Keratinocyte (primary cell): ENCODE data around the gene HSPBP1. TPM values are rescaled to one million over a fixed set of nuclear protein-coding genes. Genes with fewer than 3 reads are reported as not detected.

Source experiments
- DNase-seq: peaks from one replicate; pipeline ENCODE4 v3.0.0-alpha.2; 2011; ENCODE audit warnings: low read depth, missing footprints, low spot score
- FAIRE-seq: peaks from 2 replicates; lab custom pipeline; 2011; peaks lifted over from hg19 to GRCh38; lab: Jason Lieb, UNC
- H2AFZ ChIP-seq: 2 replicates; pipeline ENCODE4 v1.6.0; 2012; ENCODE audit warnings: low read length, control low read depth, inconsistent platforms; ENCODE audit not compliant: control insufficient read depth
- H3K27ac ChIP-seq: 2 replicates; pipeline ENCODE4 v1.5.1; 2011; ENCODE audit warnings: low read length; ENCODE audit not compliant: control insufficient read depth, insufficient read depth
- H3K27me3 ChIP-seq: 3 replicates; pipeline ENCODE4 v1.6.0; 2011; ENCODE audit warnings: low read length; ENCODE audit not compliant: control insufficient read depth, insufficient read depth; ENCODE audit errors: extremely low read depth
- H3K36me3 ChIP-seq, 2 experiments: 2 replicates in 1 of 2; 3 replicates in 1 of 2; pipeline ENCODE4 v1.5.1; 2011; ENCODE audit warnings: low read length in 2 of 2, mild to moderate bottlenecking in 1 of 2; ENCODE audit not compliant: control insufficient read depth in 2 of 2, insufficient read depth in 2 of 2; ENCODE audit errors: extremely low read depth in 1 of 2
- H3K4me1 ChIP-seq: 3 replicates; pipeline ENCODE4 v1.5.1; 2011; ENCODE audit warnings: low read length; ENCODE audit not compliant: control insufficient read depth, insufficient read depth; ENCODE audit errors: extremely low read depth
- H3K4me2 ChIP-seq: 3 replicates; pipeline ENCODE4 v1.6.0; 2011; ENCODE audit warnings: low read depth, low read length; ENCODE audit not compliant: control insufficient read depth, insufficient read depth; ENCODE audit errors: extremely low read depth
- H3K4me3 ChIP-seq, 3 experiments: fragments of 200-600 bp in 1 of 3; sonication (generic) in 1 of 3; 2 replicates in 2 of 3; 3 replicates in 1 of 3; pipeline ENCODE4 v1.5.1; 2011 to 2016; ENCODE audit warnings: low read length in 3 of 3, mild to moderate bottlenecking in 3 of 3, control low read depth in 2 of 3, inconsistent platforms in 1 of 3, low read depth in 1 of 3, mixed read lengths in 1 of 3, mixed run types in 1 of 3, moderate library complexity in 1 of 3; ENCODE audit not compliant: control insufficient read depth in 2 of 3, insufficient read depth in 2 of 3; ENCODE audit errors: extremely low read depth in 1 of 3
- H3K79me2 ChIP-seq: 2 replicates; pipeline ENCODE4 v1.6.0; 2012; ENCODE audit warnings: low read length; ENCODE audit not compliant: control insufficient read depth, insufficient read depth
- H3K9ac ChIP-seq: 3 replicates; pipeline ENCODE4 v1.6.0; 2011; ENCODE audit warnings: low read length; ENCODE audit not compliant: control insufficient read depth, insufficient read depth; ENCODE audit errors: extremely low read depth
- H3K9me1 ChIP-seq: 3 replicates; pipeline ENCODE4 v1.6.0; 2011; ENCODE audit warnings: low read length; ENCODE audit not compliant: control insufficient read depth, insufficient read depth; ENCODE audit errors: extremely low read depth
- H3K9me3 ChIP-seq: 2 replicates; pipeline ENCODE4 v1.5.1; 2012; ENCODE audit warnings: low read depth, low read length; ENCODE audit not compliant: control insufficient read depth
- H4K20me1 ChIP-seq: 3 replicates; pipeline ENCODE4 v1.6.0; 2011; ENCODE audit warnings: low read length; ENCODE audit not compliant: control insufficient read depth, insufficient read depth; ENCODE audit errors: extremely low read depth
- EZH2 ChIP-seq: IDR thresholded peaks from one replicate; pipeline ENCODE4 v1.6.1; 2012; ENCODE audit warnings: inconsistent platforms, mild to moderate bottlenecking, low read length, moderate library complexity
- dilution Hi-C: fragments of 300-500 bp; cut with MboI; formaldehyde crosslinking; loops from one replicate; pipeline ENCODE4 v1.7.0; 2020; ENCODE audit warnings: low sequenced_read_pairs; ENCODE audit not compliant: extremely low pct_ligation_motif_present
- polyA plus RNA-seq, 5 experiments: library from polyadenylated mRNA; depleted of rRNA in 3 of 5; stranded (reverse) in 3 of 5; stranded (forward) in 1 of 5; unstranded in 1 of 5; fragments of >200 nt; gene quantifications; 1 replicate in 1 of 5; 2 replicates in 3 of 5; 3 replicates in 1 of 5; pipeline versions ENCODE4 v1.2.1 to v1.2.3, GENCODE V29; 2011 to 2012; ENCODE audit warnings: missing spikeins in 2 of 5, low read depth in 1 of 5, low replicate concordance in 1 of 5
- TF ChIP-seq, protein P1 (sequence below), 3 experiments: IDR thresholded peaks in 1 of 3; conservative IDR thresholded peaks in 1 of 3; optimal IDR thresholded peaks in 1 of 3; 2 replicates in 2 of 3; 3 replicates in 1 of 3; pipeline versions ENCODE3 to v1.5.1; 2011; ENCODE audit warnings: low read length in 3 of 3, mild to moderate bottlenecking in 3 of 3, moderate library complexity in 2 of 3, control low read depth in 1 of 3, inconsistent platforms in 1 of 3; ENCODE audit not compliant: insufficient read depth in 2 of 3; ENCODE audit errors: extremely low read depth in 1 of 3

HSPBP1 gene
- polyA plus RNA-seq, 1 donor (not counting 4 experiments of a cell fraction or from before 2014, with no cell fraction given), result 20.2 TPM

- Histone ChIP-seq H3K27ac (no peak overlapping the region), H3K36me3 (peaks cover 51 to 55% of the 10 kb centered on the region in 2 experiments), H3K27me3 (no peaks in the 10 kb centered on the region), H4K20me1 (peaks cover 2% of the 10 kb centered on the region), H3K4me2 (no peak overlapping the region), H3K9me3 (no peaks in the 10 kb centered on the region), H3K4me3 (no peak overlapping the region), H3K9ac (no peak overlapping the region), H3K4me1 (no peaks in the 10 kb centered on the region), H3K79me2 (no peaks in the 10 kb centered on the region), H2AFZ (no peak overlapping the region), H3K9me1 (no peaks in the 10 kb centered on the region)
- dilution Hi-C loops, result no loop called here
- TF ChIP-seq EZH2, result no peak
- TF ChIP-seq, protein P1, sequence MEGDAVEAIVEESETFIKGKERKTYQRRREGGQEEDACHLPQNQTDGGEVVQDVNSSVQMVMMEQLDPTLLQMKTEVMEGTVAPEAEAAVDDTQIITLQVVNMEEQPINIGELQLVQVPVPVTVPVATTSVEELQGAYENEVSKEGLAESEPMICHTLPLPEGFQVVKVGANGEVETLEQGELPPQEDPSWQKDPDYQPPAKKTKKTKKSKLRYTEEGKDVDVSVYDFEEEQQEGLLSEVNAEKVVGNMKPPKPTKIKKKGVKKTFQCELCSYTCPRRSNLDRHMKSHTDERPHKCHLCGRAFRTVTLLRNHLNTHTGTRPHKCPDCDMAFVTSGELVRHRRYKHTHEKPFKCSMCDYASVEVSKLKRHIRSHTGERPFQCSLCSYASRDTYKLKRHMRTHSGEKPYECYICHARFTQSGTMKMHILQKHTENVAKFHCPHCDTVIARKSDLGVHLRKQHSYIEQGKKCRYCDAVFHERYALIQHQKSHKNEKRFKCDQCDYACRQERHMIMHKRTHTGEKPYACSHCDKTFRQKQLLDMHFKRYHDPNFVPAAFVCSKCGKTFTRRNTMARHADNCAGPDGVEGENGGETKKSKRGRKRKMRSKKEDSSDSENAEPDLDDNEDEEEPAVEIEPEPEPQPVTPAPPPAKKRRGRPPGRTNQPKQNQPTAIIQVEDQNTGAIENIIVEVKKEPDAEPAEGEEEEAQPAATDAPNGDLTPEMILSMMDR (optimal IDR thresholded peaks at IDR 0.05 in 1 of 3, IDR thresholded peaks at IDR 0.05 in 1 of 3, conservative IDR thresholded peaks at IDR 0.05 in 1 of 3; ENCODE audit: extremely low read depth in 1 of 3, insufficient read depth in 2 of 3, low read length in 3 of 3), result no peak
- no peak for FAIRE-seq
- DNase-seq, result no peak
Measured at GRCh38 chr19:55238030-55238429, 41.9 kb downstream of the HSPBP1 start.

DNA sequence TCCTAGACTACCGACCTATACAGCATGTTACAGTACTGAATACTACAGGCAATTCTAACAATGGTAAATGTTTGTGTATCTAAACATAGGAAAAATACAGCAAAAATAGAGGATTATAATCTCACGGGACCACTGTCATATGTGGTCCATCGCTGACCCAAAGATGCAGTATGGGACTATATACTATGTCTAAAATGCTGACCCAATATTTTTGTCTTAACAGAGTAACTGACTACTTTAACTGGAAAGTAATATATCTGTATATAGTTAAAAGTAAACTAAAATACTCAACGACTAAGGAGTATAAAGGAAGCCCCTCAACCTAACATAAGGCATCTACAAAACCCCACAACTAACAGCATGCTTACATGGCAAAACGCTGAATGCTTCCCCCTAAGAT lies 46.9 kb downstream of the HSPBP1 start:
- Histone ChIP-seq H3K4me2 (no peak overlapping the region), H3K4me1 (no peaks in the 10 kb centered on the region), H3K79me2 (no peaks in the 10 kb centered on the region), H3K27me3 (no peaks in the 10 kb centered on the region), H2AFZ (no peak overlapping the region), H4K20me1 (peaks cover 2% of the 10 kb centered on the region), H3K9me1 (no peaks in the 10 kb centered on the region), H3K27ac (no peak overlapping the region), H3K9me3 (no peaks in the 10 kb centered on the region), H3K9ac (no peak overlapping the region), H3K36me3 (peaks cover 42 to 44% of the 10 kb centered on the region in 2 experiments), H3K4me3 (no peak overlapping the region)
- dilution Hi-C loops, result no loop called here
- FAIRE-seq (no peak), DNase-seq (no peak)
- no peak for TF ChIP-seq EZH2
- TF ChIP-seq, protein P1 (optimal IDR thresholded peaks at IDR 0.05 in 1 of 3, IDR thresholded peaks at IDR 0.05 in 1 of 3, conservative IDR thresholded peaks at IDR 0.05 in 1 of 3; ENCODE audit: extremely low read depth in 1 of 3, insufficient read depth in 2 of 3, low read length in 3 of 3), result no peak
